Psoas muscle (tissue), 8 donors: ENCODE measurements around the gene TSPAN1. TPM values are rescaled to one million over a fixed set of nuclear protein-coding genes. Genes with fewer than 3 reads are reported as not detected.

Source experiments
- ATAC-seq, 4 donors: fragments of 200-7000 bp; cut with Tn5 transposase; one replicate each; pipeline ENCODE4 v1.9.1; 2020; ENCODE audit warnings: moderate library complexity in 3 of 4, mild to moderate bottlenecking in 2 of 4
- DNase-seq, 2 donors: peaks; one replicate each; pipeline ENCODE4 v3.0.0-alpha.2; 2020
- H3K27ac ChIP-seq: fragments of 200-600 bp; one replicate; pipeline ENCODE4 v1.8.0; 2022
- H3K27me3 ChIP-seq, 3 donors: fragments of 200-600 bp in 1 of 3; one replicate each; pipeline versions ENCODE4 v1.6.1 to v1.8.0; 2013 to 2022; ENCODE audit warnings: low read length in 2 of 3, mild to moderate bottlenecking in 2 of 3, moderate library complexity in 1 of 3; ENCODE audit not compliant: insufficient read depth in 3 of 3
- H3K36me3 ChIP-seq, 2 donors: fragments of 200-600 bp in 1 of 2; one replicate each; pipeline versions ENCODE4 v1.6.1 to v1.8.0; 2013 to 2022; ENCODE audit warnings: low read depth in 1 of 2, mild to moderate bottlenecking in 1 of 2, moderate library complexity in 1 of 2; ENCODE audit not compliant: insufficient read depth in 1 of 2
- H3K4me1 ChIP-seq: fragments of 200-600 bp; one replicate; pipeline ENCODE4 v1.8.0; 2022
- H3K4me3 ChIP-seq: fragments of 200-600 bp; one replicate; pipeline ENCODE4 v1.8.0; 2022; ENCODE audit warnings: mild to moderate bottlenecking
- H3K9me3 ChIP-seq: fragments of 200-600 bp; one replicate; pipeline ENCODE4 v1.8.0; 2022
- WGBS, 3 donors: extraction: QIAGEN DNeasy Blood & Tissue Kit; methylation state at CpG; one replicate each; pipeline versions ENCODE4 v1.1.6 to v1.1.7; 2013; 5-methylcytosine and 5-hydroxymethylcytosine counted together
- intact Hi-C, 2 donors: fragments of 100-400 bp; cut with DNase I; formaldehyde crosslinking; loops; one replicate each; pipeline versions ENCODE4 v1.11.0 to v1.14.2; 2022
- polyA plus RNA-seq, 3 donors: library from polyadenylated mRNA; stranded (reverse); fragments of 200-250 nt; gene quantifications; one replicate each; pipeline ENCODE4 v1.2.3, GENCODE V29; 2013
- total RNA-seq, 4 donors: library from RNA; stranded (reverse); fragmentation: NEBNext Ultra II Directional in 2 of 4; extraction: Animal tissue kit (Norgen Biotek cat#: 25700) in 2 of 4; gene quantifications; one replicate each; pipeline versions ENCODE4 v1.2.1 to v1.2.4, GENCODE V29; 2021 to 2023
- TF ChIP-seq, protein P1 (sequence below): fragments of 200-600 bp; IDR thresholded peaks from one replicate; pipeline ENCODE4 v1.8.0; 2022; ENCODE audit warnings: antibody characterized with exemption
- donor health status: healthy with polysubstance abuse.
- donor health status: DM: no; HTN: no; CAD: no; lungs with moderate emphysema.
- donor health status: Bipolar disorder and iron deficiency.
- donor health status: healthy.
- donor health status: DM: yes; HTN: yes; CAD: no.
- donor health status: DM: no; HTN: no; CAD: no.
- donor health status: DM: no; HTN: no; CAD: no.
- donor health status: DM: yes; HTN: yes; CAD: no.

The TSPAN1 gene
- total and polyA plus RNA-seq, 7 donors: 1.2 to 14.7 (median 4.0) TPM

DNA sequence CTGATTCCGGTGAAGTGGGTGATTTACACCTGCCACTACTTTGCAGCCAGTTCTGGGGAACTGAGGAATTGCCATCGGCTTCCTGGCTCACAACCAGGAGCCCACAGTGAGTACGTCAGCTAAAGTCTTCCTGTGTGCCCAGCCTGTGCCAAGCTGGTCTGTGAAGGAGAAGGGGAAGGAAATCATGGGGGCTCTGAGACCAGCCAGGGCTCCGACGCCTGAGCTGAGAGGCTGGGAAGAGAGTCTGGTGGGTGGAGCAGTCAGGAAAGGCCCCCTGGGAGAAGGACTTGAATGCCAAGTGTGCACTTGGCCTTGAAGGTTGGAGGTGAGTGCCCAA, 29.5 kb downstream of the TSPAN1 start:
- H3K36me3 ChIP-seq: peaks cover 0 to 6% of the 10 kb centered on the region in 2 donors
- intact Hi-C loops: no loop called here
- no peaks in the 10 kb centered on the region for H3K27me3 ChIP-seq
- DNase-seq (peak; percentile 25 to 32), ATAC-seq (peak in 3 of 4 donors; percentile 15 to 33 (median 31))
- H3K4me1 ChIP-seq: peaks cover 18% of the 10 kb centered on the region
- peak overlapping the region; percentile 76 for H3K4me3 ChIP-seq
- H3K27ac ChIP-seq: peak overlapping the region; percentile 53
- TF ChIP-seq, protein P1, sequence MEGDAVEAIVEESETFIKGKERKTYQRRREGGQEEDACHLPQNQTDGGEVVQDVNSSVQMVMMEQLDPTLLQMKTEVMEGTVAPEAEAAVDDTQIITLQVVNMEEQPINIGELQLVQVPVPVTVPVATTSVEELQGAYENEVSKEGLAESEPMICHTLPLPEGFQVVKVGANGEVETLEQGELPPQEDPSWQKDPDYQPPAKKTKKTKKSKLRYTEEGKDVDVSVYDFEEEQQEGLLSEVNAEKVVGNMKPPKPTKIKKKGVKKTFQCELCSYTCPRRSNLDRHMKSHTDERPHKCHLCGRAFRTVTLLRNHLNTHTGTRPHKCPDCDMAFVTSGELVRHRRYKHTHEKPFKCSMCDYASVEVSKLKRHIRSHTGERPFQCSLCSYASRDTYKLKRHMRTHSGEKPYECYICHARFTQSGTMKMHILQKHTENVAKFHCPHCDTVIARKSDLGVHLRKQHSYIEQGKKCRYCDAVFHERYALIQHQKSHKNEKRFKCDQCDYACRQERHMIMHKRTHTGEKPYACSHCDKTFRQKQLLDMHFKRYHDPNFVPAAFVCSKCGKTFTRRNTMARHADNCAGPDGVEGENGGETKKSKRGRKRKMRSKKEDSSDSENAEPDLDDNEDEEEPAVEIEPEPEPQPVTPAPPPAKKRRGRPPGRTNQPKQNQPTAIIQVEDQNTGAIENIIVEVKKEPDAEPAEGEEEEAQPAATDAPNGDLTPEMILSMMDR: no peak
- H3K9me3 ChIP-seq: no peaks in the 10 kb centered on the region
- 13 to 31% (median 17%) methylated on average over 5 of the region's 5 CpGs for WGBS, 3 donors

GRCh38 chr1:46205141-46205540, 30.3 kb downstream of the TSPAN1 start:
- TF ChIP-seq, protein P1: no peak
- no peaks in the 10 kb centered on the region for H3K27me3 ChIP-seq
- H3K4me3 ChIP-seq: no peak overlapping the region
- no peak overlapping the region for H3K27ac ChIP-seq
- ATAC-seq (no peak), DNase-seq (peak in 1 of 2 donors; percentile 8)
- H3K9me3 ChIP-seq: no peaks in the 10 kb centered on the region
- peaks cover 15% of the 10 kb centered on the region for H3K4me1 ChIP-seq
- 83 to 85% (median 83%) methylated on average over 3 of the region's 3 CpGs for WGBS, 3 donors
- H3K36me3 ChIP-seq: peaks cover 0 to 6% of the 10 kb centered on the region in 2 donors
- intact Hi-C loops: no loop called here

DNA sequence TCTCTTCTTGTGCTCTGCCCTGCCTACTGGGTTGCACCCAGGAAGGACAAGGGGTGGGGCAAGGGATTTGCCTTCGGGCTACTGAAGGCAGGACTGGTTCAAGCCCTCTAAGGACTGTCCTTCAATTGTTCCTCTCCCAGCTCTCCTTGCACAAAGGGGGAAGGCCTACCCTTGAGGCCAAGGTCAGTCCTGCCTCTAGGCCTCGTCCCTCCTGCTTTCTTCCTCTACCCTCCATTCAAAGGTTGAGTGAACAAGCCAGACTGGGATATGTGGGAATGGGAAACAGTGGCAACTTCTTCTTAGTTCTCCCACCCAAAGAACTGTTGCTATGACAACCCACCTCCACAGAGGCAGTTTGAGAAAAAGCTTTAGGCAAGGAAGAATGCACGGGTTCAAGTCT, 30.9 kb downstream of the TSPAN1 start:
- WGBS, 3 donors: 21 to 65% (median 41%) methylated on average over 3 of the region's 3 CpGs
- ATAC-seq: peak in 1 of 4 donors; percentile 16
- H3K9me3 ChIP-seq: no peaks in the 10 kb centered on the region
- no peak overlapping the region for H3K4me3 ChIP-seq
- no peaks in the 10 kb centered on the region for H3K27me3 ChIP-seq
- TF ChIP-seq, protein P1: no peak
- peaks cover 0 to under 1% of the 10 kb centered on the region in 2 donors for H3K36me3 ChIP-seq
- H3K4me1 ChIP-seq: peaks cover 15% of the 10 kb centered on the region
- DNase-seq: peak in 1 of 2 donors; percentile 34
- H3K27ac ChIP-seq: peak overlapping the region; percentile 30
- intact Hi-C loops: no loop called here

- Histone ChIP-seq H3K4me1 (peaks cover 15% of the 10 kb centered on the region), H3K4me3 (no peak overlapping the region), H3K36me3 (no peaks in the 10 kb centered on the region), H3K27me3 (no peaks in the 10 kb centered on the region), H3K27ac (peak overlapping the region; percentile 30), H3K9me3 (no peaks in the 10 kb centered on the region)
- WGBS, 3 donors: 84 to 87% (median 86%) methylated on average over 2 of the region's 2 CpGs
- TF ChIP-seq, protein P1: no peak
- intact Hi-C loops: no loop called here
- ATAC-seq: no peak
- DNase-seq: no peak
These were observed 31.5 kb downstream of the TSPAN1 start for GRCh38 chr1:46206399-46206798.

DNA sequence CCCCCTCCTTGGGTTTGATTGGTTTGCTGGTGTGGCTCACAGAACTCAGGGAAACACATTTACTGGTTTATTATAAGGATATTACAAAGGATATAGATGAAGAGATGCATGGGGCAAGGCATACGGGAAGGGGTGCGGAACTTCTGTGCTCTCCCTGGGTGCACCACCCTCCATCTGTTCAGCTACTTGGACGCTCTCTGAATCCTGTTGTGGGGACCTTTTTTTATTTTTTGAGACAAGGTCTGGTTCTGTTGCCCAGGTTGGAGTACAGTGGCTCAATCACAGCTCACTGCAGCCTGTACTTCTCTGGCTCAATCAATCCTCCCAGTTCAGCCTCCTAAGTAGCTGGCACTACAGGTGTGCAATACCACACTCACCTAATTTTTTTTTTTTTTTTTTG, 35.7 kb downstream of the TSPAN1 start:
- DNase-seq (no peak), ATAC-seq (no peak)
- H3K4me3 ChIP-seq: no peak overlapping the region
- no peaks in the 10 kb centered on the region for H3K4me1 ChIP-seq
- no peaks in the 10 kb centered on the region for H3K9me3 ChIP-seq
- no peaks in the 10 kb centered on the region for H3K27me3 ChIP-seq
- 86 to 91% (median 90%) methylated on average over 3 of the region's 3 CpGs for WGBS, 3 donors
- H3K27ac ChIP-seq: no peak overlapping the region
- intact Hi-C loops: no loop called here
- H3K36me3 ChIP-seq: no peaks in the 10 kb centered on the region
- TF ChIP-seq, protein P1: no peak
